Daoy (cell line): ENCODE results near the gene CD300A. TPM values are rescaled to one million over a fixed set of nuclear protein-coding genes. Genes with fewer than 3 reads are reported as not detected.

Experiments used
- total RNA-seq: library from RNA; depleted of rRNA; stranded (reverse); fragments of >200 nt; shearing (Covaris generic); gene quantifications from 2 replicates; pipeline ENCODE4 v1.2.3, GENCODE V29; 2014; rRNA removed

CD300A gene
- total RNA-seq, 1 experiment from 2014 or later = not detected

Other genes starting within 250 kb of the CD300A start
- gene DNAI2, start 192.4 kb upstream of the CD300A start, total RNA-seq = not detected in 2 replicates
- 0.12 TPM in 1 of 2 replicates, not detected in the other for gene KIF19, start 140.4 kb upstream of the CD300A start, total RNA-seq
- gene BTBD17, start 104.8 kb upstream of the CD300A start, total RNA-seq = not detected in 2 replicates
- gene GPR142, start 99.1 kb upstream of the CD300A start, total RNA-seq = not detected in 2 replicates
- 39.3 and 53.5 TPM in 2 replicates for gene GPRC5C, start 34.5 kb upstream of the CD300A start, total RNA-seq
- not detected in 2 replicates for gene CD300LB, start 64.8 kb downstream of the CD300A start, total RNA-seq
- gene CD300C, start 79.5 kb downstream of the CD300A start, total RNA-seq = 1.2 TPM in 1 of 2 replicates, not detected in the other
- gene CD300H, start 100.9 kb downstream of the CD300A start, total RNA-seq = not detected in 2 replicates
- not detected in 2 replicates for gene CD300LD, start 125.6 kb downstream of the CD300A start, total RNA-seq
- not detected in 2 replicates for gene CD300E, start 157.1 kb downstream of the CD300A start, total RNA-seq
- not detected in 2 replicates for gene CD300LF, start 246.3 kb downstream of the CD300A start, total RNA-seq